ENCODE data around the gene PLCB1.

The PLCB1 gene

DNA sequence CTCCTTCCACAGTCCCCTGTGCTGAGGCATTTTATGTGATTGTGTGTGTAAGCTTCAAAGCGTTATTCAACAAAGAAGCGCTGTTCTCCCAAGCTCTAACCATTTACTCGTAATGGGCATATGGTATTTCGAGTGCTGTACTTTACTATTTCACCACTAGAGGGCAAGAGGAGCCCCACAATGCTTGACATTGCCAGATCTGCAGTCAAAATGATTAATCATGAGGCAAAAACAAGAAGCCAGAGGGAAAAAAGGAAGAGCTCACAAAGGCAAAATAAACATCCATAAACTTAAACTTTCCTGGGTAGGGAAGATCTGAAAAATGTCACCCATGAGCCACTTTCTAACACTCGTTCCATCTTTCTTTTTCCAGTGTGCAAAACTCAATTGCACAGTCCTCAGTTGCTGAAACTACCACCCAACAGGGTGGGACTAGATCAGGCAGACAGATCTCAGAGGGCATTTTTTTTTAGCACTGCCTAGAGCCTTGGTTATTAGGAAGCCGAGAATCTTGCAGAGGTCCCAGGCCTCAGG is 721.8 kb downstream of the PLCB1 start:
- TF ChIP-seq, protein P1, sequence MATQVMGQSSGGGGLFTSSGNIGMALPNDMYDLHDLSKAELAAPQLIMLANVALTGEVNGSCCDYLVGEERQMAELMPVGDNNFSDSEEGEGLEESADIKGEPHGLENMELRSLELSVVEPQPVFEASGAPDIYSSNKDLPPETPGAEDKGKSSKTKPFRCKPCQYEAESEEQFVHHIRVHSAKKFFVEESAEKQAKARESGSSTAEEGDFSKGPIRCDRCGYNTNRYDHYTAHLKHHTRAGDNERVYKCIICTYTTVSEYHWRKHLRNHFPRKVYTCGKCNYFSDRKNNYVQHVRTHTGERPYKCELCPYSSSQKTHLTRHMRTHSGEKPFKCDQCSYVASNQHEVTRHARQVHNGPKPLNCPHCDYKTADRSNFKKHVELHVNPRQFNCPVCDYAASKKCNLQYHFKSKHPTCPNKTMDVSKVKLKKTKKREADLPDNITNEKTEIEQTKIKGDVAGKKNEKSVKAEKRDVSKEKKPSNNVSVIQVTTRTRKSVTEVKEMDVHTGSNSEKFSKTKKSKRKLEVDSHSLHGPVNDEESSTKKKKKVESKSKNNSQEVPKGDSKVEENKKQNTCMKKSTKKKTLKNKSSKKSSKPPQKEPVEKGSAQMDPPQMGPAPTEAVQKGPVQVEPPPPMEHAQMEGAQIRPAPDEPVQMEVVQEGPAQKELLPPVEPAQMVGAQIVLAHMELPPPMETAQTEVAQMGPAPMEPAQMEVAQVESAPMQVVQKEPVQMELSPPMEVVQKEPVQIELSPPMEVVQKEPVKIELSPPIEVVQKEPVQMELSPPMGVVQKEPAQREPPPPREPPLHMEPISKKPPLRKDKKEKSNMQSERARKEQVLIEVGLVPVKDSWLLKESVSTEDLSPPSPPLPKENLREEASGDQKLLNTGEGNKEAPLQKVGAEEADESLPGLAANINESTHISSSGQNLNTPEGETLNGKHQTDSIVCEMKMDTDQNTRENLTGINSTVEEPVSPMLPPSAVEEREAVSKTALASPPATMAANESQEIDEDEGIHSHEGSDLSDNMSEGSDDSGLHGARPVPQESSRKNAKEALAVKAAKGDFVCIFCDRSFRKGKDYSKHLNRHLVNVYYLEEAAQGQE (IDR thresholded peaks at IDR 0.05; ENCODE audit: insufficient read depth in 1 of 2, low read depth in 2 of 2, low read length in 2 of 2) = no peak
- TF ChIP-seq SIN3A (IDR thresholded peaks at IDR 0.05; ENCODE audit: borderline replicate concordance, insufficient read depth, low read length) = no peak
- no peak for TF ChIP-seq TAF1 (IDR thresholded peaks at IDR 0.05; ENCODE audit: borderline replicate concordance, insufficient read depth, low read length)
- TF ChIP-seq FOXP2 (optimal IDR thresholded peaks at IDR 0.05; ENCODE audit: borderline replicate concordance, extremely low read depth, extremely low read length, insufficient read depth) = no peak
- TF ChIP-seq POLR2AphosphoS5 (IDR thresholded peaks at IDR 0.05; ENCODE audit: low read depth, low read length) = no peak

DNA sequence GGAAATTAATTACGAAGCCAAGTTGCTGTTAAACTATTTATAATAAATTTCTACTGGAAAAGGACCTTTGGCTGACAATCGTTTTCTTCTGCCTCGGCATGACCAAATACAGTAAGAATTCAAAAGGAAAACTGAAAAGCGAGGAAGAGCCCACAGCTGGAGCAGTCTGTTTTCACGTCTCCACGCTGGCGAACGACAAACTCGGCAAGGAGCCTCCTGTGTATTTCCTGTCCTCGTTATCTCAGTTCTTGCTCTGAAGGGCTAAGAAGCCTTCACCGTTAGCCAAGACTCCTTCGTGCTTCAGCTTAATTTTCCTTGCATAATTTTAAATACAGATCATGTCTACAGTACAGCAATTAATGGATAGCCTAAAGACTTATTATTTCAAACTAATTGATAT is 722.5 kb downstream of the PLCB1 start:
- TF ChIP-seq POLR2AphosphoS5 (IDR thresholded peaks at IDR 0.05; ENCODE audit: low read depth, low read length) (no peak), FOXP2 (optimal IDR thresholded peaks at IDR 0.05; ENCODE audit: borderline replicate concordance, extremely low read depth, extremely low read length, insufficient read depth) (no peak)
- TF ChIP-seq, protein P1 (IDR thresholded peaks at IDR 0.05; ENCODE audit: insufficient read depth in 1 of 2, low read depth in 2 of 2, low read length in 2 of 2) = no peak

DNA sequence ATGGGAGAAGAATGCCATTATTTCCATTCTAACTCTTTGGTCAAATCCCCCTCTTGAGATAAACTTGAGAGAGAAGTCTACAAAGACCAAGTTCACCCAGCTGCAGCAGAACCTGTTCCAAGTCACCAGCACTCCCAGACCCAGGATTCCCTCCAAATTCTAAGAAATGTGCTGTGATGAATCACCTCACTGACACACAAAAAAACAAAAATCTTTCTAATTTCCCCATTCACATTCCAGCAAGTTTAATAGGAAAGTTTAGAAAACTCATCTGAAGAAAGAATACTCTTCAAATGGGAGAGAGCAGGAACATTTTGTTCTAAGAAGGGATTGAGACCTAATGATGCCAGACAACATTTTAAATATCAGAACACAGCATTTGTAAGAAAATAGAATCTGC is 723.2 kb downstream of the PLCB1 start:
- TF ChIP-seq SIN3A (IDR thresholded peaks at IDR 0.05; ENCODE audit: borderline replicate concordance, insufficient read depth, low read length) (no peak), TAF1 (IDR thresholded peaks at IDR 0.05; ENCODE audit: borderline replicate concordance, insufficient read depth, low read length) (no peak), POLR2AphosphoS5 (IDR thresholded peaks at IDR 0.05; ENCODE audit: low read depth, low read length) (no peak), FOXP2 (optimal IDR thresholded peaks at IDR 0.05; ENCODE audit: borderline replicate concordance, extremely low read depth, extremely low read length, insufficient read depth) (no peak)
- TF ChIP-seq, protein P1 (IDR thresholded peaks at IDR 0.05; ENCODE audit: insufficient read depth in 1 of 2, low read depth in 2 of 2, low read length in 2 of 2) = no peak

DNA sequence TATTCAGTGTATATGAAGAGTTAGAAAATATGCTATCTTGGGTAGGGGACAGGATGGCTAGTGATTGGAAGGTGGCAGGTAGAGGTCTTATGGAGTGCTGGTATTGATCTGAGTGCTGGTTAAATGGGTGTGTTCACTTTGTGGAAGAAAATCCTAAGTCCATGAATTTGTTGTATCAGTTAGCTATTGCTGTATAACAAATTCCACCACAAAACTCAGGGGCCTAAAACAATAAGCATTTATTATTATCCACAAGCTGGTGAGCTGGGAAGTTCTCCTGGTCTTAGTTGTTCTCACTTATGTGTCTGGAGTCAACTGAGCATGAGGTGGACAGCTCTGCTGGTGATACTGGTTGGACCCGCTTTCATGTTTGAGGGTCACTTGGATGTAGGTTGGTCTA is 724.6 kb downstream of the PLCB1 start:
- TF ChIP-seq, protein P1 (IDR thresholded peaks at IDR 0.05; ENCODE audit: insufficient read depth in 1 of 2, low read depth in 2 of 2, low read length in 2 of 2) = no peak
- TF ChIP-seq SIN3A (IDR thresholded peaks at IDR 0.05; ENCODE audit: borderline replicate concordance, insufficient read depth, low read length) (no peak), TAF1 (IDR thresholded peaks at IDR 0.05; ENCODE audit: borderline replicate concordance, insufficient read depth, low read length) (no peak), FOXP2 (optimal IDR thresholded peaks at IDR 0.05; ENCODE audit: borderline replicate concordance, extremely low read depth, extremely low read length, insufficient read depth) (no peak), POLR2AphosphoS5 (IDR thresholded peaks at IDR 0.05; ENCODE audit: low read depth, low read length) (no peak)
